Esophagus squamous epithelium (tissue), 4 donors: Measurements from ENCODE around the gene GPR65.

Source experiments
- CTCF ChIP-seq, 6 experiments: fragments of 450-650 bp in 4 of 6; fragments of 200-600 bp in 2 of 6; sonication (generic) in 2 of 6; IDR thresholded peaks; one replicate each; pipeline ENCODE4 v1.5.1; 2016 to 2019; ENCODE audit warnings: antibody characterized with exemption in 6 of 6, mild to moderate bottlenecking in 4 of 6, moderate library complexity in 4 of 6
- POLR2A ChIP-seq, 4 donors: fragments of 450-650 bp; IDR thresholded peaks; one replicate each; pipeline ENCODE4 v1.6.1; 2017; ENCODE audit warnings: antibody characterized with exemption in 4 of 4, mild to moderate bottlenecking in 4 of 4, moderate library complexity in 3 of 4

- TF ChIP-seq POLR2A (IDR thresholded peaks at IDR 0.05): no peak
- no peak for TF ChIP-seq CTCF (IDR thresholded peaks at IDR 0.05)
Measured at GRCh38 chr14:88044776-88045446, 40.0 kb downstream of the GPR65 start.
